ENCODE measurements around the gene SUGP1. TPM values are rescaled to one million over a fixed set of nuclear protein-coding genes. Genes with fewer than 3 reads are reported as not detected.

The SUGP1 gene
- polyA plus RNA-seq, 1 donor from 2014 or later: 82.0 TPM

- TF ChIP-seq RAD21 (conservative IDR thresholded peaks at IDR 0.05): no peak
- no peak for TF ChIP-seq MXI1 (conservative IDR thresholded peaks at IDR 0.05; ENCODE audit: poor library complexity, severe bottlenecking)
- no peak for TF ChIP-seq EP300 (conservative IDR thresholded peaks at IDR 0.05; ENCODE audit: poor library complexity, severe bottlenecking)
- TF ChIP-seq CTCF (IDR thresholded peaks at IDR 0.05; ENCODE audit: poor library complexity, severe bottlenecking): no peak
- TF ChIP-seq TAF1 (IDR thresholded peaks at IDR 0.05; ENCODE audit: low read depth): no peak
- TF ChIP-seq REST (IDR thresholded peaks at IDR 0.05; ENCODE audit: borderline replicate concordance): no peak
- TF ChIP-seq SMC3 (conservative IDR thresholded peaks at IDR 0.05; ENCODE audit: poor library complexity): no peak
- TF ChIP-seq EZH2 (IDR thresholded peaks at IDR 0.05; ENCODE audit: borderline replicate concordance, insufficient read depth, low read length, poor library complexity, severe bottlenecking): no peak
- no peak for TF ChIP-seq POLR2AphosphoS5 (IDR thresholded peaks at IDR 0.05)
Measured at GRCh38 chr19:19263886-19264487, 56.3 kb downstream of the SUGP1 start.

GRCh38 chr19:19262190-19263057 is 57.9 kb downstream of the SUGP1 start:
- H3K4me3 ChIP-seq (ENCODE audit: low read length): peak overlapping the region; percentile 52
- TF ChIP-seq CTCF (IDR thresholded peaks at IDR 0.05; ENCODE audit: poor library complexity, severe bottlenecking) (no peak), TAF1 (IDR thresholded peaks at IDR 0.05; ENCODE audit: low read depth) (no peak), EP300 (conservative IDR thresholded peaks at IDR 0.05; ENCODE audit: poor library complexity, severe bottlenecking) (no peak), MXI1 (conservative IDR thresholded peaks at IDR 0.05; ENCODE audit: poor library complexity, severe bottlenecking) (no peak), SMC3 (conservative IDR thresholded peaks at IDR 0.05; ENCODE audit: poor library complexity) (no peak), REST (IDR thresholded peaks at IDR 0.05; ENCODE audit: borderline replicate concordance) (no peak)
- H2AFZ ChIP-seq (ENCODE audit: low read depth, low read length): no peak overlapping the region
- no peak overlapping the region for H3K4me2 ChIP-seq (ENCODE audit: low read length)
- no peaks in the 10 kb centered on the region for H3K9me2 ChIP-seq (ENCODE audit: insufficient read depth, low read length)
- H3K27me3 ChIP-seq (ENCODE audit: insufficient read depth, low read depth, low read length): peaks cover 19% of the 10 kb centered on the region
- no peak overlapping the region for H3K27ac ChIP-seq (ENCODE audit: low read length)
- no peaks in the 10 kb centered on the region for H4K20me1 ChIP-seq (ENCODE audit: insufficient read depth)
- no peaks in the 10 kb centered on the region for H3F3A ChIP-seq (ENCODE audit: insufficient read depth, low read length, poor library complexity, severe bottlenecking)
- no peaks in the 10 kb centered on the region for H3K79me2 ChIP-seq (replicated peaks; ENCODE audit: insufficient read depth, low read length)
- no peaks in the 10 kb centered on the region for H3K36me3 ChIP-seq (ENCODE audit: insufficient read depth, low read length)
- H3K9me3 ChIP-seq (ENCODE audit: low read length): no peaks in the 10 kb centered on the region
- H3K9ac ChIP-seq (ENCODE audit: low read length): peak overlapping the region; percentile 36

More at GRCh38 chr19:19263886-19264487, 56.3 kb downstream of the SUGP1 start:
- H3K27me3 ChIP-seq (ENCODE audit: insufficient read depth, low read depth, low read length): peaks cover 19% of the 10 kb centered on the region
- no peak overlapping the region for H3K4me3 ChIP-seq (ENCODE audit: low read length)
- H3K27ac ChIP-seq (ENCODE audit: low read length): no peak overlapping the region
- H2AFZ ChIP-seq (ENCODE audit: low read depth, low read length): no peak overlapping the region
- H3K36me3 ChIP-seq (ENCODE audit: insufficient read depth, low read length): no peaks in the 10 kb centered on the region
- no peaks in the 10 kb centered on the region for H4K20me1 ChIP-seq (ENCODE audit: insufficient read depth)
- no peak overlapping the region for H3K4me2 ChIP-seq (ENCODE audit: low read length)
- no peaks in the 10 kb centered on the region for H3F3A ChIP-seq (ENCODE audit: insufficient read depth, low read length, poor library complexity, severe bottlenecking)
- no peak overlapping the region for H3K9ac ChIP-seq (ENCODE audit: low read length)
- H3K9me2 ChIP-seq (ENCODE audit: insufficient read depth, low read length): no peaks in the 10 kb centered on the region
- H3K79me2 ChIP-seq (replicated peaks; ENCODE audit: insufficient read depth, low read length): no peaks in the 10 kb centered on the region
- no peaks in the 10 kb centered on the region for H3K9me3 ChIP-seq (ENCODE audit: low read length)

All from neural cell (in vitro differentiated cells).